GM11168 (cell line): ENCODE measurements around the gene ZNF213.
"Not testable (repeated sequence)": the region's sequence is repeated elsewhere in the genome, so short reads cannot be mapped to it uniquely, and the experiment has no call there.

Source experiments
- in situ Hi-C: fragments of 300-500 bp; cut with MboI; formaldehyde crosslinking; loops from one replicate; pipeline ENCODE4 v1.12.0; 2022; ENCODE audit warnings: low sequenced_read_pairs; ENCODE audit not compliant: unreplicated experiment

ZNF213 gene

DNA sequence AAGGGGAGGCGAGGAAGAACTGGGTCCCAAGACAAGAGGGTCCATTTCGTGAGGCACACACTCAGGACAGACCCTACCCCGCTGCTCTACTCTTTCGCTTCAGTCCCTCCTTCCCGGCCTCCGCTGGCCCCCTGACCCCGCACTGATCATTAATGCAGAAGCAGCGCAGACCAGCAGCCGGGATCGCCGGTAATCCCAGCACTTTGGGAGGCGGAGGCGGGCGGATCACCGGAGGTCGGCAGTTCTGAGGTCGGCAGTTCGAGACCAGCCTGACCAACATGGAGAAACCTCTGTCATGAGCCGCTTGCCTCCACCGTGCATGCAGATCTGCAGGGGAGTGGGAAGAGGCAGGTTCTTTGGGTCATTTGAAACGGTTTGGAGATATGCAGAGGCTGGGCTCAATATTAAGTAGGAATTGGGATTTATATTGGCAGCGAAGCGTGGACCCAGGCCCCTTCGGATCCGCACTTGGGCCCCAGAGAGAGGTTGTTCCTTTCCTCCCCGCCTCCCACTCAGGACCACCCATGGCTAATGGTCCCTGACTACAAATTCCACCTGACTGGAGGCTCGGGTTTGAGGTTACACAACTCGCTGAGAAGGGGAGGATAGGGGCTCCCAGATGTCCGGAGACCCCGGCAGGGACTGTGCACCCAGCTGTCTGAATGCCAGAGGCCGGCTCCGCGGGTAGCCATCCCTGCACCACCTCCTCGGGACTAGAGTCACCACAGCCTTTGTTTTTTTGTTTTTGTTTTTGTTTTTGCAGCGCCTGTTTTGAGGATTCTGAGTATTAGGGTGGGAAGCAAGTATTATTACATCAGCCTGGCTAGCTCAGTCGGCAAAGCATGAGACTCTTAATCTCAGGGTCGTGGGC, 29.5 kb downstream of the ZNF213 start:
- in situ Hi-C loops = no loop called here

DNA sequence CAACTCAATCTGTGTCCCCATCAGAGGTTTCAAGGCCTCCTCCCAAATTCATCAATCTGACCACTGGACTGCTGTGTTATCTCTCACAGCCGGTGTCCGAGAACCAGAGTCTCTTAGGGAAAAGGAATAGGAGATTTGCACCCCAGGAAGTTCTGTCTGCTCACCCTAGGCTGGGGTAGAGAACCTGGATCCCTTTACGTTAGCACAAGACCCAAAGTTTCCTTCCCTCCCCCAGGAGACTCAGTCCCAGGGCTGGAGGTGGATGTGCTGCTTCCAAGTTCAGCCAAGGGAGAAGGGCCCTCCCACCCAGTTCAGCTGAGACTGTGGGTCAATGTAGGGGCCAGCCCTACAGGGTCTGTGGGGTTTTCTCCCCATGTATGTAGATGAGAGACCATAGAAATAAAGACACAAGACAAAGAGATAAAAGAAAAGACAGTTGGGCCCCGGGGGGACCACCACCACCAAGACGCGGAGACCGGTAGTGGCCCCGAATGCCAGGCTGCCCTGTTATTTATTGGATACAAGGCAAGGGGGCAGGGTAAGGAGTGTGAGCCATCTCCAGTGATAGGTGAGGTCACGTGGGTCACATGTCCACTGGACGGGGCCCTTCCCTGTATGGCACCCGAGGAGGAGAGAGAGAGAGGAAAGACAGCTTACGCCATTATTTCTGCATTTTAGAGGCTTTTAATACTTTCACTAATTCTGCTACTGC, 30.4 kb downstream of the ZNF213 start:
- in situ Hi-C loops = no loop called here

DNA sequence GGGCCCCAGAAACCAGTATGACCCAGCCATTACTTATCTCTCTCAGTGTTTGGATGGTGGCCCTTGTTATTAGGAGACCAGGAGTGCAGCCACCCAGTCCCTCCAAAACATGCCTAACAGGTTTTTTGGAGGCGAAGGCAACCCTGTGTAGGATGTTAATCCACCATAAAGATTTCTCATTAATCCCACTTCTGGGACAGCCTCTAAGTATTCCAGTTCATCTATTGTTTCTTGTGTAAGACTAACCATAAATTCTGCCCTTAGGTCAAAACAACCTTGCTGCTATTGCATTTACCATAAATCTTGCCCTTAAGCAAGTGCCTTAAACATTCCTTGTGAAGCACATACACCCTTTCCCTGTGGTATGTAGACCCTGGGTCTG, 31.7 kb downstream of the ZNF213 start:
- in situ Hi-C loops = no loop called here

DNA sequence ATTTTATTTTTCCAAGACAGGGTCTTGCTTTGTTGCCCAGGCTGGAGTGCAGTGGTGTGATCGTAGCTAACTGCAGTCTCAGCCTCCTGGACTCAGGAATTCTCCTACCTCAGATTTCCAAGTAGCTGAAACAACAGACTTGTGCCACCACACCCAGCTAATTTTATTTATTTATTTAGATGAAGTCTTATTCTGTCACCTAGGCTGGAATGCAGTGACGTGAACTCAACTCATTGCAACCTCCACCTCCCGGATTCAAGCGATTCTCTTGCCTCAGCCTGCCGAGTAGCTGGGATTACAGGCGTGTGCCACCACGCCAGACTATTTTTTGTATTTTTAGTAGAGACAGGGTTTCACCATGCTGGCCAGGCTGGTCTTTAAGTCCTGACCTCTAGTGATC, 33.9 kb downstream of the ZNF213 start:
- in situ Hi-C loops = not testable (repeated sequence)

DNA sequence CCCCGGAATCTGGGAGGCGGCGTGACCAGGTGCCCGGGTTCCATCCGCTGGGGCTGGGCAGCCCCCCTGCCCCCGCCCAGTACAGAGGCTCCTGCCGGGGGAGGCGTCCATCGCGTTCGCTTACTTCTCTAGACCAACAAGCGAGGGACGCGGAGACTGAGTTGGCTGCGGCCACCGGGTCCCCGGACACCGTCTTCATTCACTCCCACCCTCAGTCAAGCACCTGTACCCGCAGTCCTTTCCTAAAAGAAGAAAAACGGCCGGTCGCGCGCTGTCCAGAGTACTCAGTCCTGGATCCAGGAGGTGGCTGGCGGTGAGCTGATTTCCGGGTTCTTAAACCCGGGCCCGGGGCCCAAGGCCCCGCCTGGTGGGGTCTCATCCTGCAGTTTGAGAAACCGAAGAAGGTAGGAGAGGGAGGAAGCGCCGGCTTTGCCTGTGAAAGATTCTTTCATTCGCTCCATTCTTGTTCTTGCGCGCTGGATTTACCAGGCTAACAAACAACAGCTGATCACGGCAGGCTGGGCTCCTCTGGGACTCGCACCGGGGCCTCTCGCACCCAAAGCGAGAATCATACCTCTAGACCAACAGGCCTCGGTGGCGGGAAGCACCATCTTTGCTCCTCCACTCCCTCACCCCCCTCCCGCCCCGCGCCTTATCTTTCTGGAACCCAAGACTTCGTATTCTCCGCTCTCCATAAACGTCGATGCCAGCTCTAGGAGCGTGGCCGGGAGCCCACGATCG, 35.8 kb downstream of the ZNF213 start:
- in situ Hi-C loops = no loop called here

DNA sequence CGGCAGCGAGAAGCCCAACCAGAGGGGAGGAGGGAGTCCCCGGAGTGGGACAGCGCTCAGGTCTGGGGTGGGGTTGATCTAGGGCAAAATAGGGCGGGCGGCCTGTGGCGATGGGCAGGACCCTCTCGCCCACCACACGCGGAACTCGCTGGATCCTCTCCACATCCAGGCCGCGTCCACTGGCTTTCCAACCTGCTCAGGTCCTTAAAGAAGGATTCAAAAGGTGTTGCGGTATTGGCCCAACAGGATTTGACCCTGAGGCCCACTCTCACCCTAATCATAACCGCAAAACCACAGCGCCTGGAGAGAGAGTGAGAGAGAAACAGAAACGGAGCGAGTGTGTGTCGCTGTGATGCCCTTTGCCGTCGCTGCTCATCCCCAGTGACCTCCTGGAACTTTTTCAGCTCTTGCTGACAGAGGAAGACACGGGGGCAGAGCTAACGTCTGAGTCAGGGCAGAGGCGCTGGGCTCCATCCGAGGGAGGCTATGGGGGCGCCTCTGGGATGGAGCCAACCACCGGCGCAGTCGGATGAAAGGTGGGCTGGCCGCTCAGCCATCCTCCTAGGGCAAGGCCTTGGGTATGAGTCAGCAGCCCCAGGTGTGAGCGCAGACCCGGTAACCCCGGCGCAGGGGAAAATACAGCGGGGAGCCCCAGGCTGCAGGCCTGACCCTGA, 36.5 kb downstream of the ZNF213 start:
- in situ Hi-C loops = no loop called here

DNA sequence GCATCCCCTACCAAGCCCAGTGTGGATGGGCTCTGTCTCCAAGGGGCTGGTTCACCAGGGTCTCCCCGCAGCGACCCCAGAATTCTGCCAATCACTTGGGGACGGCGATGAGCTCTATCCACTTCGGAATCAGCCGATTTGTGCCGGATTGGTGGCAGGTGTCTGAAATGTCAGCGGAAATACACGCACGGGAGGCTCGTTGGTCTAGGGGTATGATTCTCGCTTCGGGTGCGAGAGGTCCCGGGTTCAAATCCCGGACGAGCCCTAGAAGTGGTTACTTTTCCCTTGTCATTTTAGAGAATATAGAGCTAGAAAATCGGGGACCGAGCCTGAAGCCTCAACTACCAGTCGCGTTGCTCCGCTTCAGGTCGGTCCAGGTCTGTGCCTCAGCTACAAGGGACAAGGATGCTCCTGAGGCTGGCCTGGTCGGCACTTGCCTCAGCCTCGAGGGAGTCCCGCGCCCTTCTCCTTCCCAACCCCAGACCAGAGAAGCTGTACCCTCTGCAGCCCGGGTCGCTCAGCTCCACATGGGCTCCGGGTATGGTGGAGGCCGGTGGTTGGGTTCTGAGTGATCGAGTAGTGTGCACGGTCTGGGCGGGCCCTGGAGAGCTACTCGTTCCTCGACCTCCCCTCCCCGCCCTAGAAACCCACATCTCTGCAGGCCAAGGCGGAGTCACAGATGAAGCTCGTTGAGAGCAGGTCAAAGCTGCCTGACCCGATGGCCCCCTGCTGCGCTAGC, 37.2 kb downstream of the ZNF213 start:
- in situ Hi-C loops = no loop called here

DNA sequence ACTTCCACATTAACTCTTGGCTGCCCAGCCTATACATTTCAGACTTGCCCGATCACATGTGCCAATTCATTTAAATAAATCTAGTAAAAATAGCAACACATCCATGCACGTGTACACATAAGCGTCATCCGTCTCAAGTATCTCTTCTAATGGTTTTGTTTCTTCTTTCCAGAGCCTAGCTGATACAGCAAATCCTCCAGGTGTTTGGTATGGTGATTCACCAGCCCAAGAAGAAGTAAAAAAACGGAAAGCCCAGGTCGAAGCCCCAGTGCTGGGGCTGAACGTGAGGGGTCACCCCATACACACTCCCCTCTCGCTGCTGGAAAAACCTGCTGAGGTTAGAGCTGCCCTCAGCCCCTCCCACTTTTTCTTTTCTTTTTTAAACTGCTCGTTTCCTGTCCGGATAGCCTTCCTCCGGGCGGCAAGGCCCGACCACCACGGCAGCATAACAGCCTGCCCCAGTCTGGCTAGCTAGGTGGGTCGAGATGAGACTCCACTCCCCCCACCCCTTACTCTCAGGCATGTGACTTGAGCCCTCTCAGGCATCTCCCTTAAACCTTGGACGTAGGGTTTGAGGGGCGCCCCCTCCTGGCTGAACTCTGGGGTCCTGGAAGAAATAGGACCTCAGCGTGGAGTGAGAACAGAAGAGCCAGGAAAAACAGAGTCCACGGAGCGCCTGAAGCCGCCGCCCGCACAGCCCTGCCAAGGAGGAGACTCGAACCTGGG, 39.2 kb downstream of the ZNF213 start:
- in situ Hi-C loops = no loop called here

DNA sequence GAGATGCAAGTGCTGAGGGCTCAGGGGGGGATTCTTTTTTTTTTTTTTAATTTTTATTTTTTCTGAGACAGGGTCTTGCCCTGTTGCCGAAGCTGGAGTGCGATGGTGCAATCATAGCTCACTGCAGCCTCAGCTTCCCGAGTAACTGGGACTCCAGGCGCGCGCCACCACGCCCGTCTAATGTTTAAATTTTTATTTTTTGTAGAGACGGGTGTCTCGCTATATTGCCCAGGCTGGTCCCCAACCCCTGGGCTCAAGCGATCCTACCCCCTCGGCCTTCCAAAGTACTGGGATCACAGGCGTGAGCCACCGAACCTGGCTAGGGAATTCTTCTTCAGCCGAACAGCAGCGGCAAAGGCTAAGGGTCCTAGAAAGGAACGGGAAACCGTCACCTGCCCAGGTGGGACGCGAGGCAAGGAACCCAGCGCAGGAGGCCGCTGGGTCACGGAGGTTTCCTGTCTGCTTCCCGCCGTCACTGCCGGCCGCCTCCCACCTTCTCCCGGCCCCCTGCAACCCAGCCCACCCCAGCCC, 39.9 kb downstream of the ZNF213 start:
- in situ Hi-C loops = no loop called here

DNA sequence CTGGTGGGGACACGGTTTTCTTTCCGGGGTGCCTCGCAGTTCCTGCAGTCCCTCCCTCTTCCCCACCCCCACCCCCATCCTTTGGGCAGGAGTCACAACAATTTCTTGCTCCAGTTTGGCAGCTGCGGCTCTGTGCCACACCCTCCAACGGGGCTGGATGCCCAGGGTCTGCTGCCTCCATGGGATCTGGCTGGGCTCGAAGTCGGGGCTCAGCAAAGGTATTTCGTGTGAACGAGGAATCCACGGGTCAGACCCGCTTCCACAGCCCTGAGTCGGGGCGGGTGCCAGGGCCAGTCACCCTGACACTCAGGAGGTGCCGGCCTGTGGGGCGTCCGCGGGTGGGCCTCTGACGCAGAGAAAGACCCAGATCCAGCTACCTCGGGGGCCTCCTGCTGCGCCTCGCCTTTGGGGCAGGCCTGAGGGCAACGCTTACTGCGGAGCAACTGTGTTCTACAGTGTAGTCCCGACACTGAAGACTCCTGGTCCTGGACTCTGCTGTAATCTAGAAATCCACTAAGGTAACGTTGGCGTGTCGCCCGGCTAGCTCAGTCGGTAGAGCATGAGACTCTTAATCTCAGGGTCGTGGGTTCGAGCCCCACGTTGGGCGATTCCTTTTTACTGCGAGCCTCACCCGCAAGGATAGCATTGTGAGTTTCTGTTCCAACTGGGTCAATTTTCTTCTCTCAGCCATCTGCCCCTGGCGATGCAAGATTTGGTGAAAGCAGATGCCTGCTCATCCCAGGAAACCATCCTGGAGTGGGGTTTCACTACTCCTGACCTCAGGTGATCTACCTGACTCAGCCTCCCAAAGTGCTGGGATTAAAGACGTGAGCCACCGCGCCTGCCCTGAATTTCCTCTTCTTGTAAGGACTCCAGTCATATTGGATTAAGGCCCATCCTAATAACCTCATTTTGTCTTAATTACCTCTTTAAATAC, 40.6 kb downstream of the ZNF213 start:
- in situ Hi-C loops = no loop called here

DNA sequence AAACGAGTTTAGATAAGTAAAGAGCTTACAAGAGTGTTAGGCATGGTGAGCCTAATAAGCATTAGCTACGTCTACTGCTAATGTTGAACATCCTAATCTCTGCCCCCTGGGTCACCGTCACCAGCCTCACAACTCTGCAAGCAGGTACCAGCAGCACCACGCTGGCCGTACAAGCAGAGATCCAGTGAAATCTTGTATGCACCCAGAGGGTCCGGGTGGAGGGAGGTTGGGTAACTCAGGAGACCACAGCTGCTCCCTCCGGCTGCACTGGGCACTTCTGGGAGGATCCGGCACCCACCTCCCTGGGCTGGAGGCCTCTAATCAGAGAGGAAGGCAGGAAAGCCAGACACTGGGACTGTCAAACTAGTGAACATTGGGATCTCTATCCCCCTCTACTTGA, 44.8 kb downstream of the ZNF213 start:
- in situ Hi-C loops = no loop called here

DNA sequence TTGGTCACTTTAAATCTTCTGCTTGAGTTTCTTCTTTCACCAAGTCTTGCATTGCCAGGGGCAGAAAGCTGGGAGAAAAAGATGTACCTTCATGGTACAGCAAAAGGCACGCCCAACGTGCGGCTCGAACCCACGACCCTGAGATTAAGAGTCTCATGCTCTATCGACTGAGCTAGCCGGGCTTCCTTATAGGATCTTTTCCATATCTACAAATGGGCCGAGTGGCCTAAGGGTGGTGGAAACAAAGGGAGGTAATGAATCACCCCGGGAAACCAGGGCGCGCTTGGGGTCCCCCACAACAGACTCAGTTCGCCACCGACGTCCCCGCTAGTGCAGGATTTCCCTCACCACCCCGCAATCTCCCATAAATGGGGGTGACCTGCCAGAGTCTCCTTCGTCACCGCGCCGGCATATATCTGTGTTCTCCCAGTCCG, 45.6 kb downstream of the ZNF213 start:
- in situ Hi-C loops = no loop called here

DNA sequence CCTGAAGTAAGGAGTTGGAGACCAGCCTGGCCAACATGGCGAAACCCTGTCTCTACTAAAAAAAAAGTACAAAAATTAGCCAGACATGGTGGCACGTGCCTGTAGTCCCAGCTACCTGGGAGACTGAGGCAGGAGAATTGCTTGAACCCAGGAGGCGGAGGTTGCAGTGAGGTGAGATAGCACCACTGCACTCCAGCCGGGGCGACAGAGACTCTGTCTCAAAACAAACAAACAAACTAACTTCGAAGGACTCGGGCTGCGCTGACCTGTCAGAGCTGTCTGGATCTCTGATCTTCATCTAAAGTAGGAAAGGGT, 47.4 kb downstream of the ZNF213 start:
- in situ Hi-C loops = not testable (repeated sequence)

DNA sequence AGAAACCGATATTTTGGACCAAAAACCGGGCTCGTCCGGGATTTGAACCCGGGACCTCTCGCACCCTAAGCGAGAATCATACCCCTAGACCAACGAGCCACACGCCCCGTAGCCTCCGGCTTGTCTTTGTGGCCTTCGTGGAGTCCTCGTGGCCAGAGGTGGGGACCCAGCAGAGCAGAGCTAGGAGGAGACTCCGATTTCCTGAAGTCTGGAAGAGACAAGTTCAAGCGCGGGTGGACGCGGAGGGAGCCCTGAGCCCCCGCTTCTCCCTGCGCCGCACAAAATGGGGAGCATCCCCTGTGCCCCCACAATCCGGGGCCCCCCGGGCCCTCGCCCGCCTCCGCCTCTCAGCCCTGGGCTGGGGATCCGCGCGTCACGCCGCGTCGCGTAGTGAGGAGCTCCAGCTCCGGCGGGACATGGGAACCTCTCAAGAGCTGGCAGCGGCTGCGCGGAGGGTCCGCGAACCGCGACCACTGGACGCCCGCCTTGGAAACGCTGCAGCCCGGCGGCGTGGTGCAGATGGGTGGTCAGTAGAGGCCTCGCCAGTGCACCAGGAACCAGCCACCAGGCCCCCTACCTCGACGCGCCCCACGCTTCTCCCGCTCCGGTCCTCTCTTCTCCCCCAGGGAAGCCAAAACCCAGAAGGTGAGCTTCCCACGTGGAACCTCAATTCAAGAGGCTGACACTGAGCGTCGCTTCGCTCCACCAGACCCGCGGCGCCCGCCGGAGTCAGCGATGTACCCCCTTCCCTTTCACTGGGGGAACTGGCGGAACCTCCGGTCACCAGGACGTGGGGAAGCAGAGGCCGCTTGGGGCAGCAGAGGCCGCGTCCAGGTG, 48.0 kb downstream of the ZNF213 start:
- in situ Hi-C loops = no loop called here

DNA sequence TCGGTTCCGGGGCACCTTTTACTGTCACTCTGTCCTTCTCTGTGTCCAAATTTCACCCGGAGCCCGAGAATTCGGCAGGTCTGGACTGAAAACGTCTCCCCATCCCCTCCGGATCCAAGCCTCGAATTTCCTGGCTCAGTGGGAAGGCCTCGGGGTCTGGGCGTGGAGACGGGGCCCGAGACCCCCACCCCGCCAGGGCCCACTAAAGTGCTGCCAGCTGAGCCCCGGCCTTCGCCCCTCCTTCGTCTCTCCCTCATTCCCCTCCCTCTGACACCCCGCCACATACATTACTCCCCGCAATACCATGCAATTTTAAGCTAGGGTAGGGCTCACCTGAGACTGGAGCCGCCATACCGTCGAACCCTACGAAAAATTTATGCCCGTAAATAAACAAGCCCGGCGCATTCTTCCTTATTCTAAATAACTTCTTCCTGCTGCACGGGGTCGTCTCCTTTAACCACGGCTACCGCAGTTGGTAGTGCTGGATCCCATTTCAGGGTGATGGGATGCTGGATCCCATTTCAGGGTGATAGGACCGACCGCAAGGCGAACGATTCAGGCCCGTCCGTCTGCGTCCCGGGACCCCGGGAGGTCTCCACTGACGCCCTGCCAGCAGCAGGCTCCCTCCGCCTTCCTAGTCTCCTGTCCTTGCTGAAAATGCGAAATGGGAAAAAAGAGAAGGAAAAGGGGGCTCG, 48.8 kb downstream of the ZNF213 start:
- in situ Hi-C loops = no loop called here

DNA sequence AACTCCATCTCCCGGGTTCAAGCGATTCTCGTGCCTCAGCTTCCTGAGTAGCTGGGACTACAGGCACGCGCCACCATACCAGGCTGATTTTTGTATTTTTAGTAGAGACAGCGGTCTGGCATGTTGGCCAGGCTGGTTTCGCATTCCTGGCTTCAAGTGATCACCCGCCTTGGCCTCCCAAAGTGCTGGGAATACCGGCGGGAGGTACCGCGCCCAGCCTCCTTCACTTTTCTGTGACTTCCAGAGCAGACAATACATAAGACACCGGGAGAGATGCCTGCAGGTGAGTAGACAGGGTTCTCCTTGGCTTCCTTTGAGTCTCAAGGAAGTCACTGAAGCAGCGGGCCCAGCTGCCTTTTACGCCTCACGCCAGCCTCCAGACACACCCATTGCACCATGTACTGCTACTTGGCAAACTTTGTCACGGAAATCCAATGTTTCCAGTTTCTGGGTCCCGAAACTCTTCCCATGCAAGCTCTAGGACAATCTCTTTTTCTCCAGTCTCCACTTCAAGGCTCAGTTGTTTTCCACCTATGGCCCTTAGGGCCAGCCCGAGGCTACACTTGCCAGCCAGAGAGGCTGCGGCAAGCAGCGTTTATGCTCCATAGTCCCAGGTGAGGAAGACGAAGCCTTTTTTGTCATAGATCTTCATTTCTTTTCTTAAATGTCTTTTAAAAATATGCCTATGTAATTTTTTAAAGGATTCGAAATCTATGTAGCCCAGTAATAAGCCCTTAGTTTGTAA, 52.3 kb downstream of the ZNF213 start:
- in situ Hi-C loops = no loop called here
